Measurements from ENCODE around the gene IL1RAPL2. TPM values are rescaled to one million over a fixed set of nuclear protein-coding genes. Genes with fewer than 3 reads are reported as not detected.
A peak's percentile ranks its signal among the peaks of the same experiment; 100 is the strongest.
"Not testable (repeated sequence)": the region's sequence is repeated elsewhere in the genome, so short reads cannot be mapped to it uniquely, and the experiment has no call there.

IL1RAPL2 gene
- total RNA-seq, 4 donors from 2014 or later = not detected

DNA sequence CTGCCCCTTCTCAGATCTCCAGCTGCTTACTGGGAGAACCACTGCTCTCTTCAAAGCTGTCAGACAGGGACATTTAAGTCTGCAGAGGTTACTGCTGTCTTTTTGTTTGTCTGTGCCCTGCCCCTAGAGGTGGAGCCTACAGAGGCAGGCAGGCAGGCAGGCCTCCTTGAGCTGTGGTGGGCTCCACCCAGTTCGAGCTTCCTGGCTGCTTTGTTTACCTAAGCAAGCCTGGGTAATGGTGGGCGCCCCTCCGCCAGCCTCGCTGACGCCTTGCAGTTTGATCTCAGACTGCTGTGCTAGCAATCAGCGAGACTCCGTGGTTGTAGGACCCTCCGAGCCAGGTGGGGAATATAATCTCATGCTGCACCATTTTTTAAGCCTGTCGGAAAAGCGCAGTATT is 343.7 kb downstream of the IL1RAPL2 start:
- TF ChIP-seq POLR2A (IDR thresholded peaks at IDR 0.05) = peak in 1 of 2 donors; percentile 28
- intact Hi-C loops (cut with DNase I) = not testable (repeated sequence)
- WGBS, 2 donors = 20% methylated on average over 2 of the region's 10 CpGs; no CpG with 5 or more reads in 1 of the 2 donors

DNA sequence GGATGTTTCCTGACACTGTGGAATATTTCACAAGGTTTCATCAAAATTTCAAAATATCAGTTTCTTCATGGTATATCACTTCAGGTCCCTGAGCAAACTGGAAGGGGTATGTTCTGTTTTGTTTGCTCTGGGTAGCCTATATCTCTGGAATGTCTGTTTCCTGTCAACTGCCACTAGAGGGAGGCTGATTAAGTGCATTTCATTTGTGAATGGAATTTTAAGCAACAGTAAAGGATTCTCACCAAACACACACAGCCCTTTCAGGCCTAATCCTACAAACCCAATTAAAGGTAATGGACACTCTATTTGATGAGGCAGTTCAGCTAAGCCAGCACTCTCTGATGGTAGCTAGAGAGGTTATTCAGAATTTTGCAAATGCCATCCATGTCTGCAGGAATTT is 347.3 kb downstream of the IL1RAPL2 start:
- H3K4me3 ChIP-seq (replicated peaks in 1 of 3) = no peak overlapping the region
- TF ChIP-seq, protein P1, sequence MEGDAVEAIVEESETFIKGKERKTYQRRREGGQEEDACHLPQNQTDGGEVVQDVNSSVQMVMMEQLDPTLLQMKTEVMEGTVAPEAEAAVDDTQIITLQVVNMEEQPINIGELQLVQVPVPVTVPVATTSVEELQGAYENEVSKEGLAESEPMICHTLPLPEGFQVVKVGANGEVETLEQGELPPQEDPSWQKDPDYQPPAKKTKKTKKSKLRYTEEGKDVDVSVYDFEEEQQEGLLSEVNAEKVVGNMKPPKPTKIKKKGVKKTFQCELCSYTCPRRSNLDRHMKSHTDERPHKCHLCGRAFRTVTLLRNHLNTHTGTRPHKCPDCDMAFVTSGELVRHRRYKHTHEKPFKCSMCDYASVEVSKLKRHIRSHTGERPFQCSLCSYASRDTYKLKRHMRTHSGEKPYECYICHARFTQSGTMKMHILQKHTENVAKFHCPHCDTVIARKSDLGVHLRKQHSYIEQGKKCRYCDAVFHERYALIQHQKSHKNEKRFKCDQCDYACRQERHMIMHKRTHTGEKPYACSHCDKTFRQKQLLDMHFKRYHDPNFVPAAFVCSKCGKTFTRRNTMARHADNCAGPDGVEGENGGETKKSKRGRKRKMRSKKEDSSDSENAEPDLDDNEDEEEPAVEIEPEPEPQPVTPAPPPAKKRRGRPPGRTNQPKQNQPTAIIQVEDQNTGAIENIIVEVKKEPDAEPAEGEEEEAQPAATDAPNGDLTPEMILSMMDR (IDR thresholded peaks at IDR 0.05) = peak in 3 of 6 experiments; percentile 10 to 32 (median 29)
- TF ChIP-seq POLR2A (IDR thresholded peaks at IDR 0.05) = no peak
- intact Hi-C loops (cut with DNase I) = no loop called here
- no peak for DNase-seq
- H3K27ac ChIP-seq = no peak overlapping the region
- no peaks in the 10 kb centered on the region for H3K4me1 ChIP-seq
- H3K9me3 ChIP-seq = no peaks in the 10 kb centered on the region
- no peaks in the 10 kb centered on the region for H3K27me3 ChIP-seq
- H3K36me3 ChIP-seq = no peaks in the 10 kb centered on the region

More for the DNA sequence above, 343.7 kb downstream of the IL1RAPL2 start:
- peak; percentile 11 to 18 for DNase-seq
- H3K36me3 ChIP-seq; H3K27me3 ChIP-seq; H3K4me3 ChIP-seq (replicated peaks in 1 of 3); H3K4me1 ChIP-seq; H3K27ac ChIP-seq; H3K9me3 ChIP-seq: not testable (repeated sequence)

DNA sequence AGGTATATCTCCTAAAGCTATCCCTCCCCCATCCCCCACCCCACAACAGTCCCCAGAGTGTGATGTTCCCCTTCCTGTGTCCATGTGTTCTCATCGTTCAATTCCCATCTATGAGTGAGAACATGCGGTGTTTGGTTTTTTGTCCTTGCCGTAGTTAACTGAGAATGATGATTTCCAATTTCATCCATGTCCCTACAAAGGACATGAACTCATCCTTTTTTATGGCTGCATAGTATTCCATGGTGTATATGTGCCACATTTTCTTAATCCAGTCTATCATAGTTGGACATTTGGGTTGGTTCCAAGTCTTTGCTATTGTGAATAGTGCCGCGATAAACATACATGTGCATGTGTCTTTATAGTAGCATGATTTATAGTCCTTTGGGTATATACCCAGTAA is 348.7 kb downstream of the IL1RAPL2 start:
- intact Hi-C loops (cut with DNase I); DNase-seq; H3K4me3 ChIP-seq (replicated peaks in 1 of 3); H3K27me3 ChIP-seq; H3K9me3 ChIP-seq; H3K36me3 ChIP-seq; H3K4me1 ChIP-seq; H3K27ac ChIP-seq: not testable (repeated sequence)
- WGBS, 2 donors = 98 to 100% methylated on average over 3 to 5 of the region's 5 CpGs

DNA sequence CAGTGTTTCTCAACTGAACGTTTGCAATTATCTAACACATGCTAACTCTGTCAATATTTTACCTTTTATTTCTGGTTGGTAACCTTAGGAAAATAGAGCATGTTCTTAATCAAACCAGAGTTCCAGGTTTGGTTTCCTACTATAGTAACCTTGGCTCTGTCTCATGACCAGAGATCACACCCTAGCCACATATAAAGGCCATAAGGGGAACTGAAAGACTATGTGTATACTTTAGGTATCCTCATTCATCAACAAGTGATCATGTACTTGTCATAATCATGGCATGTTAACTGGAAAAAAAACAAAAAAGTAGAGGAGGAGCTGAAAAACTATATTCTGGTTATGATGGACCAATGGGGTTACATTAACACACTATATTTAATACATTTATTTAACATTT is 352.1 kb downstream of the IL1RAPL2 start:
- no peak overlapping the region for H3K27ac ChIP-seq
- H3K27me3 ChIP-seq = no peaks in the 10 kb centered on the region
- no peaks in the 10 kb centered on the region for H3K9me3 ChIP-seq
- WGBS, 2 donors = 92 to 94% methylated on average over 1 of the region's 1 CpG
- no peaks in the 10 kb centered on the region for H3K36me3 ChIP-seq
- no peaks in the 10 kb centered on the region for H3K4me1 ChIP-seq
- TF ChIP-seq POLR2A (IDR thresholded peaks at IDR 0.05) = no peak
- TF ChIP-seq, protein P1 (IDR thresholded peaks at IDR 0.05) = no peak
- no peak overlapping the region for H3K4me3 ChIP-seq (replicated peaks in 1 of 3)
- DNase-seq = no peak
- intact Hi-C loops (cut with DNase I) = no loop called here

DNA sequence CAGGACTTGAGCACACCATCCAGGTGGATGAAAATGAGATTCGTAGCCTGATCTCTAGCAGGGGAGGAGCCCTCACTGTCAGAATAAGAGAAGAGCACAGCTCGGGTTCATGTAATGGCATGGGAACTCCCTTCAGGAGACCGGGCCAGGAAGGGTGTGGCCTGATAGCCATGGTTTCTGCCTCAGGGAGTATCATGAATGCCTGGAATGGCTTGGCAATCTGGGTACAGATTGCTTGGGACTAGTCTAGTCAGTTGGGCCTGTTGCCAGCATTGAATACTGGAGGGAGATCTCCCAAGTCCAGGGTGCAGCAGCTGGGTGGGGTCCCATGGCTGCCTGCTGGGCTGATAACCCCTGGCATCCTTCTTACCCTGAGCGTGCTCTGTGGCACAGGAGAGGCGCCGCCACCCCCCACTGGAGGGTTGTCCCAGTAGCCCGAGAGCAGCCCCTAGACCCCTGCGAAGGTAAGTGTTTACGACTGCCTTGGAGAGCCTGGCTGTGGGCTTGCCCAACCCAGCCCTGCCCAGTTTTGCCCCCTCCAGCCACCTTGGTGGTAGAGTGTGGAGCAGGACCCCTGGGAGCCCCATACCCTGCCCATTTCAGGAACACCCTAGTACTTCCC is 355.7 kb downstream of the IL1RAPL2 start:
- TF ChIP-seq, protein P1 (IDR thresholded peaks at IDR 0.05) = no peak
- TF ChIP-seq POLR2A (IDR thresholded peaks at IDR 0.05) = no peak

DNA sequence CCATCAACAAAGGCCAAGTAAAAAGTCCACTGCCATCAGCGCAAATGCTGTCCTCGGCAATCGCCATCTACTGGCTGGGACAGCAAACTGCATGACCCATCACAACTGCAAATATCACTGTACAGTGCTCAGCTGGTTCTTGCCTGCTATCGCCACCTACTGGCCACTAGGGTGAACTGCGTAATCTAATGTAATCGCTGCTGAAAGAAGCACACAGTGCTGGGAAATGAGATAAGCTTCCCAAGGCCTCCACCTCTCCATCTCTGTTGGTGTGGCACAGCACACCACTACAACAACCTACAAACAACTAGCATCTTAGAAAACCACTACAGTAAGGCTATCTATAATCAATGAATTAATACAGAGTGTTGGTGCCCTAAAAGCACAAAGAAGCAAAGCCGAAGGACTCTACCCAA is 356.2 kb downstream of the IL1RAPL2 start:
- no peaks in the 10 kb centered on the region for H3K9me3 ChIP-seq
- no peak overlapping the region for H3K27ac ChIP-seq
- DNase-seq = peak; percentile 63 to 68
- no peaks in the 10 kb centered on the region for H3K36me3 ChIP-seq
- no peaks in the 10 kb centered on the region for H3K4me1 ChIP-seq
- WGBS, 2 donors = 23 to 31% methylated on average over 4 of the region's 7 CpGs
- intact Hi-C loops (cut with DNase I) = no loop called here
- no peak for TF ChIP-seq POLR2A (IDR thresholded peaks at IDR 0.05)
- TF ChIP-seq, protein P1 (IDR thresholded peaks at IDR 0.05) = peak; percentile 79 to 96 (median 90)
- H3K4me3 ChIP-seq (replicated peaks in 1 of 3) = no peak overlapping the region
- H3K27me3 ChIP-seq = no peaks in the 10 kb centered on the region

More for the DNA sequence above, 355.7 kb downstream of the IL1RAPL2 start:
- 76% methylated on average over 3 of the region's 9 CpGs; no CpG with 5 or more reads in 1 of the 2 donors for WGBS, 2 donors
- Histone ChIP-seq H3K27me3 (no peaks in the 10 kb centered on the region), H3K4me3 (replicated peaks in 1 of 3) (no peak overlapping the region), H3K9me3 (no peaks in the 10 kb centered on the region), H3K36me3 (no peaks in the 10 kb centered on the region), H3K4me1 (no peaks in the 10 kb centered on the region), H3K27ac (no peak overlapping the region)
- no peak for DNase-seq
- intact Hi-C loops (cut with DNase I) = no loop called here

Measured in thyroid gland (tissue), 4 donors.